DOHH2 (cell line): ENCODE results near the gene SEC22A.

ENCODE experiments used
- EZH2phosphoT487 ChIP-seq: fragments of 200-600 bp; sonication (generic); IDR thresholded peaks from 2 replicates; pipeline ENCODE4 v1.6.1; 2017; ENCODE audit warnings: borderline replicate concordance, mild to moderate bottlenecking, antibody characterized with exemption, low read length, moderate library complexity, mixed read lengths
- TF ChIP-seq, protein P1 (sequence below): fragments of 200-600 bp; sonication (generic); IDR thresholded peaks from one replicate; pipeline ENCODE4 v1.5.1; 2014; ENCODE audit warnings: antibody characterized with exemption, mild to moderate bottlenecking, low read depth, low read length; ENCODE audit not compliant: poor library complexity, severe bottlenecking

DNA sequence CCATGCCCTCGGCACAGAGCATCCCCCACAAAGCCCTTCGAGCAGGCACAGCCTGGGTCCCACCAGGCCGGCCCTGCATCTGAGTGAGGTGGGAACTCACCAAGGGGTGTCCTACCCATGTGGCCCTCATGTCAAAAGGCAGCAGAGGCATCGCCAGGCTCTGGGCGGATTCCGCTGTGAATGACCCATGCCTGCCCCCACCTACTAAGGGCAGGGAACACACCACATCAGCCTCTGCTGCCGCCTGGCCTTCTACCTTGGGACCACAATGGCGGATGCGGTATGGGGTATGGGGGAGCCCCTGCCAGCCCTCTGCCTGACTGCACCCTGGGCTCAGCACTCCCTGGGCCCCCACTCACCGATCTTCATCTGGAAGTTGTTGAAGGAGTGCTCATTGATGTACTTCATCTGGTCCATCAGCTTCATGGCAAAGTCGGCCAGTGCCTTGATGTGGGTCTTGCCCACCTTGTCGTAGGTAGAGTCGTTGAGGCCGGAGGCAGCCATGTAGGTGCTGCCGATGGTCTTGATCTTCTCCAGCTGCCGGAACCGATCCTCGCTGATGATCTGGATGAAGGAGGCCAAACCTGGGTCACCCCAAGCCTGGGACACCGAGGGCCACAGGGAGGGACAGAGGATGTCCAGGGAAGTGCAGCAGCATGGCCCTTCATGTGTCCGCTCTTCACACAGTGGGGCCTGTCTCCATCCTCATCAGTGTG lies 87.8 kb downstream of the SEC22A start:
- TF ChIP-seq, protein P1, sequence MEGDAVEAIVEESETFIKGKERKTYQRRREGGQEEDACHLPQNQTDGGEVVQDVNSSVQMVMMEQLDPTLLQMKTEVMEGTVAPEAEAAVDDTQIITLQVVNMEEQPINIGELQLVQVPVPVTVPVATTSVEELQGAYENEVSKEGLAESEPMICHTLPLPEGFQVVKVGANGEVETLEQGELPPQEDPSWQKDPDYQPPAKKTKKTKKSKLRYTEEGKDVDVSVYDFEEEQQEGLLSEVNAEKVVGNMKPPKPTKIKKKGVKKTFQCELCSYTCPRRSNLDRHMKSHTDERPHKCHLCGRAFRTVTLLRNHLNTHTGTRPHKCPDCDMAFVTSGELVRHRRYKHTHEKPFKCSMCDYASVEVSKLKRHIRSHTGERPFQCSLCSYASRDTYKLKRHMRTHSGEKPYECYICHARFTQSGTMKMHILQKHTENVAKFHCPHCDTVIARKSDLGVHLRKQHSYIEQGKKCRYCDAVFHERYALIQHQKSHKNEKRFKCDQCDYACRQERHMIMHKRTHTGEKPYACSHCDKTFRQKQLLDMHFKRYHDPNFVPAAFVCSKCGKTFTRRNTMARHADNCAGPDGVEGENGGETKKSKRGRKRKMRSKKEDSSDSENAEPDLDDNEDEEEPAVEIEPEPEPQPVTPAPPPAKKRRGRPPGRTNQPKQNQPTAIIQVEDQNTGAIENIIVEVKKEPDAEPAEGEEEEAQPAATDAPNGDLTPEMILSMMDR: no peak
- no peak for TF ChIP-seq EZH2phosphoT487
